Measurements from ENCODE around the gene CDH23.

The CDH23 gene

GRCh38 chr10:71700731-71701368 is 304.1 kb downstream of the CDH23 start:
- Histone ChIP-seq H3K9ac (no peak overlapping the region), H3K36me3 (ENCODE audit: insufficient read depth) (no peaks in the 10 kb centered on the region), H2AFZ (ENCODE audit: low read depth) (no peak overlapping the region), H3K27ac (no peak overlapping the region), H4K20me1 (ENCODE audit: insufficient read depth) (no peaks in the 10 kb centered on the region), H3K27me3 (ENCODE audit: insufficient read depth, low read depth) (peaks cover 69% of the 10 kb centered on the region), H3K4me3 (IDR thresholded peaks at IDR 0.05; ENCODE audit: insufficient read depth, low read depth, low read length) (no peak overlapping the region), H3K79me2 (ENCODE audit: insufficient read depth, low read depth) (no peaks in the 10 kb centered on the region), H3K4me1 (ENCODE audit: low read depth, poor library complexity, severe bottlenecking) (no peaks in the 10 kb centered on the region), H3K4me2 (no peak overlapping the region)
- TF ChIP-seq CTCF (conservative IDR thresholded peaks at IDR 0.05; ENCODE audit: low read depth, low read length) = no peak

GRCh38 chr10:71701496-71702132 is 304.9 kb downstream of the CDH23 start:
- Histone ChIP-seq H3K9ac (no peak overlapping the region), H4K20me1 (ENCODE audit: insufficient read depth) (no peaks in the 10 kb centered on the region), H3K36me3 (ENCODE audit: insufficient read depth) (no peaks in the 10 kb centered on the region), H2AFZ (ENCODE audit: low read depth) (no peak overlapping the region), H3K27me3 (ENCODE audit: insufficient read depth, low read depth) (peaks cover 77% of the 10 kb centered on the region), H3K27ac (no peak overlapping the region), H3K4me2 (no peak overlapping the region), H3K79me2 (ENCODE audit: insufficient read depth, low read depth) (no peaks in the 10 kb centered on the region), H3K4me3 (IDR thresholded peaks at IDR 0.05; ENCODE audit: insufficient read depth, low read depth, low read length) (no peak overlapping the region), H3K4me1 (ENCODE audit: low read depth, poor library complexity, severe bottlenecking) (no peaks in the 10 kb centered on the region)
- no peak for TF ChIP-seq CTCF (conservative IDR thresholded peaks at IDR 0.05; ENCODE audit: low read depth, low read length)

GRCh38 chr10:71703577-71703976 is 306.9 kb downstream of the CDH23 start:
- Histone ChIP-seq H3K4me1 (ENCODE audit: low read depth, poor library complexity, severe bottlenecking) (no peaks in the 10 kb centered on the region), H3K27ac (no peak overlapping the region), H3K4me2 (no peak overlapping the region), H3K27me3 (ENCODE audit: insufficient read depth, low read depth) (peaks cover 91% of the 10 kb centered on the region), H3K36me3 (ENCODE audit: insufficient read depth) (no peaks in the 10 kb centered on the region), H3K79me2 (ENCODE audit: insufficient read depth, low read depth) (no peaks in the 10 kb centered on the region), H3K4me3 (IDR thresholded peaks at IDR 0.05; ENCODE audit: insufficient read depth, low read depth, low read length) (no peak overlapping the region), H2AFZ (ENCODE audit: low read depth) (no peak overlapping the region), H4K20me1 (ENCODE audit: insufficient read depth) (no peaks in the 10 kb centered on the region), H3K9ac (no peak overlapping the region)
- no peak for TF ChIP-seq CTCF (conservative IDR thresholded peaks at IDR 0.05; ENCODE audit: low read depth, low read length)

GRCh38 chr10:71704816-71705215 is 308.1 kb downstream of the CDH23 start:
- H3K9ac ChIP-seq = no peak overlapping the region
- no peak for TF ChIP-seq CTCF (conservative IDR thresholded peaks at IDR 0.05; ENCODE audit: low read depth, low read length)

More at GRCh38 chr10:71704816-71705215, 308.1 kb downstream of the CDH23 start:
- Histone ChIP-seq H3K4me3 (IDR thresholded peaks at IDR 0.05; ENCODE audit: insufficient read depth, low read depth, low read length) (no peak overlapping the region), H3K27ac (no peak overlapping the region), H2AFZ (ENCODE audit: low read depth) (no peak overlapping the region), H3K36me3 (ENCODE audit: insufficient read depth) (no peaks in the 10 kb centered on the region), H4K20me1 (ENCODE audit: insufficient read depth) (no peaks in the 10 kb centered on the region), H3K4me1 (ENCODE audit: low read depth, poor library complexity, severe bottlenecking) (no peaks in the 10 kb centered on the region), H3K79me2 (ENCODE audit: insufficient read depth, low read depth) (no peaks in the 10 kb centered on the region), H3K27me3 (ENCODE audit: insufficient read depth, low read depth) (peaks cover 80% of the 10 kb centered on the region), H3K4me2 (no peak overlapping the region)
